Measurements from ENCODE around the gene MCUB.

GRCh38 chr4:109611045-109611646, 51.1 kb downstream of the MCUB start:
- no peak for TF ChIP-seq CTCF (IDR thresholded peaks at IDR 0.05)
- no peak for TF ChIP-seq POLR2A (IDR thresholded peaks at IDR 0.05)

All from thyroid gland (tissue), 4 donors.